Brain microvascular endothelial cell (primary cell): ENCODE data around the gene JARID2.

Source experiments
- DNase-seq: peaks from one replicate; pipeline ENCODE4 v3.0.0-alpha.2; 2020
- H3K27ac ChIP-seq: fragments of 250-450 bp; sonication (Bioruptor Pico); 2 replicates; pipeline ENCODE4 v1.5.1; 2020; ENCODE audit warnings: mild to moderate bottlenecking, moderate library complexity
- H3K27me3 ChIP-seq: fragments of 250-450 bp; sonication (Bioruptor Pico); replicated peaks from 2 replicates; pipeline ENCODE4 v1.5.1; 2020; ENCODE audit warnings: mild to moderate bottlenecking
- H3K36me3 ChIP-seq: fragments of 250-450 bp; sonication (Bioruptor Pico); replicated peaks from 2 replicates; pipeline ENCODE4 v1.5.1; 2020; ENCODE audit warnings: mild to moderate bottlenecking
- H3K4me3 ChIP-seq: 2 replicates; pipeline ENCODE4 v1.5.1; 2011; ENCODE audit warnings: low read depth, mild to moderate bottlenecking, control low read depth, low read length, moderate library complexity
- CTCF ChIP-seq: IDR thresholded peaks from 2 replicates; pipeline ENCODE4 v1.5.1; 2011; ENCODE audit warnings: low read depth, mild to moderate bottlenecking, moderate library complexity, low read length, control low read depth, inconsistent platforms; ENCODE audit errors: missing control alignments
- in situ Hi-C: cut with HindIII; loops from 2 replicates; pipeline ENCODE4 v1.10.0; 2017; ENCODE audit warnings: low sequenced_read_pairs, low pct_ligation_motif_present

JARID2 gene

GRCh38 chr6:15508441-15508871 is 262.6 kb downstream of the JARID2 start:
- no peaks in the 10 kb centered on the region for H3K27me3 ChIP-seq
- no peak for DNase-seq
- no peak overlapping the region for H3K4me3 ChIP-seq
- peaks cover 15% of the 10 kb centered on the region for H3K36me3 ChIP-seq
- no peak overlapping the region for H3K27ac ChIP-seq
- in situ Hi-C loops: no loop called here
- no peak for TF ChIP-seq CTCF

GRCh38 chr6:15508931-15509330 is 263.1 kb downstream of the JARID2 start:
- Histone ChIP-seq H3K4me3 (no peak overlapping the region), H3K27ac (no peak overlapping the region), H3K36me3 (peaks cover 19% of the 10 kb centered on the region), H3K27me3 (no peaks in the 10 kb centered on the region)
- in situ Hi-C loops: no loop called here
- DNase-seq: no peak
- no peak for TF ChIP-seq CTCF

- H3K36me3 ChIP-seq: peaks cover 23% of the 10 kb centered on the region
- DNase-seq: no peak
- no peak overlapping the region for H3K4me3 ChIP-seq
- H3K27ac ChIP-seq: no peak overlapping the region
- in situ Hi-C loops: no loop called here
- no peak for TF ChIP-seq CTCF
- H3K27me3 ChIP-seq: no peaks in the 10 kb centered on the region
Measured at GRCh38 chr6:15509335-15509933, 263.6 kb downstream of the JARID2 start.

GRCh38 chr6:15510121-15510520 is 264.3 kb downstream of the JARID2 start:
- H3K36me3 ChIP-seq: peaks cover 25% of the 10 kb centered on the region
- in situ Hi-C loops: no loop called here
- TF ChIP-seq CTCF: no peak
- no peaks in the 10 kb centered on the region for H3K27me3 ChIP-seq
- no peak overlapping the region for H3K27ac ChIP-seq
- no peak overlapping the region for H3K4me3 ChIP-seq
- DNase-seq: no peak

- Histone ChIP-seq H3K27me3 (no peaks in the 10 kb centered on the region), H3K4me3 (no peak overlapping the region), H3K27ac (no peak overlapping the region), H3K36me3 (peaks cover 25% of the 10 kb centered on the region)
- TF ChIP-seq CTCF: no peak
- in situ Hi-C loops: no loop called here
- DNase-seq: no peak
Measured at GRCh38 chr6:15510536-15511247, 264.8 kb downstream of the JARID2 start.
